Effector memory CD8-positive, alpha-beta T cell (primary cell): ENCODE measurements around the gene IGSF23.
"Not testable (repeated sequence)": the region's sequence is repeated elsewhere in the genome, so short reads cannot be mapped to it uniquely, and the experiment has no call there.

Experiments
- ATAC-seq: fragments of 150-1000 bp; cut with Tn5 transposase; replicated peaks from 2 replicates; pipeline ENCODE4 v1.10.0; 2021; ENCODE audit warnings: mild to moderate bottlenecking, moderate library complexity
- DNase-seq, 3 experiments: peaks; one replicate each; pipeline ENCODE4 v3.0.0; 2021
- H3K27ac Mint-ChIP-seq, 2 donors: one replicate each; pipeline ENCODE4 v1.8.0; 2022; ENCODE audit warnings: mild to moderate bottlenecking in 2 of 2, mixed read lengths in 2 of 2, moderate library complexity in 2 of 2
- H3K27me3 Mint-ChIP-seq, 2 donors: one replicate each; pipeline ENCODE4 v1.8.0; 2022; ENCODE audit warnings: mixed read lengths in 2 of 2
- H3K36me3 Mint-ChIP-seq: one replicate; pipeline ENCODE4 v1.8.0; 2022; ENCODE audit warnings: mild to moderate bottlenecking, moderate library complexity, mixed read lengths; ENCODE audit not compliant: insufficient read depth
- H3K4me1 Mint-ChIP-seq, 2 donors: one replicate each; pipeline ENCODE4 v1.8.0; 2022; ENCODE audit warnings: low read depth in 2 of 2, mixed read lengths in 2 of 2
- H3K4me3 Mint-ChIP-seq, 2 donors: one replicate each; pipeline ENCODE4 v1.8.0; 2022; ENCODE audit warnings: mild to moderate bottlenecking in 2 of 2, mixed read lengths in 2 of 2, moderate library complexity in 2 of 2
- H3K9me3 Mint-ChIP-seq, 2 donors: one replicate each; pipeline ENCODE4 v1.8.0; 2022; ENCODE audit warnings: mixed read lengths in 2 of 2

The IGSF23 gene

GRCh38 chr19:44593866-44594266 is 19.5 kb upstream of the IGSF23 start:
- not testable (repeated sequence) for DNase-seq, ATAC-seq, H3K4me1 Mint-ChIP-seq, H3K4me3 Mint-ChIP-seq, H3K27ac Mint-ChIP-seq, H3K36me3 Mint-ChIP-seq
- Mint-ChIP-seq H3K9me3 (peaks cover 0 to 13% of the 10 kb centered on the region in 2 donors), H3K27me3 (peaks cover 20 to 34% of the 10 kb centered on the region in 2 donors)

- Mint-ChIP-seq H3K27me3 (peaks cover 17 to 30% of the 10 kb centered on the region in 2 donors), H3K4me1 (no peaks in the 10 kb centered on the region), H3K9me3 (peaks cover 6 to 22% of the 10 kb centered on the region in 2 donors), H3K4me3 (no peak overlapping the region), H3K36me3 (no peaks in the 10 kb centered on the region), H3K27ac (no peak overlapping the region)
- no peak for DNase-seq
- ATAC-seq: no peak
Measured at GRCh38 chr19:44596428-44597130, 16.8 kb upstream of the IGSF23 start.

- Mint-ChIP-seq H3K27me3 (peaks cover 15 to 25% of the 10 kb centered on the region in 2 donors), H3K4me3 (no peak overlapping the region), H3K9me3 (peaks cover 6 to 19% of the 10 kb centered on the region in 2 donors), H3K36me3 (no peaks in the 10 kb centered on the region), H3K27ac (no peak overlapping the region), H3K4me1 (no peaks in the 10 kb centered on the region)
- ATAC-seq (no peak), DNase-seq (no peak)
Measured at GRCh38 chr19:44597131-44597491, 16.3 kb upstream of the IGSF23 start.

GRCh38 chr19:44598355-44598754 is 15.0 kb upstream of the IGSF23 start:
- Mint-ChIP-seq H3K4me3 (no peak overlapping the region), H3K27ac (no peak overlapping the region), H3K4me1 (no peaks in the 10 kb centered on the region), H3K36me3 (no peaks in the 10 kb centered on the region), H3K9me3 (peaks cover 6 to 16% of the 10 kb centered on the region in 2 donors), H3K27me3 (peaks cover 12 to 24% of the 10 kb centered on the region in 2 donors)
- ATAC-seq (no peak), DNase-seq (no peak)

GRCh38 chr19:44598880-44599279 is 14.5 kb upstream of the IGSF23 start:
- no peak overlapping the region for H3K27ac Mint-ChIP-seq
- peaks cover 6 to 16% of the 10 kb centered on the region in 2 donors for H3K9me3 Mint-ChIP-seq
- H3K4me3 Mint-ChIP-seq: no peak overlapping the region
- H3K36me3 Mint-ChIP-seq: no peaks in the 10 kb centered on the region
- DNase-seq (no peak), ATAC-seq (no peak)
- no peaks in the 10 kb centered on the region for H3K4me1 Mint-ChIP-seq
- peaks cover 12 to 29% of the 10 kb centered on the region in 2 donors for H3K27me3 Mint-ChIP-seq

GRCh38 chr19:44600466-44600865 is 12.9 kb upstream of the IGSF23 start:
- no peak overlapping the region for H3K27ac Mint-ChIP-seq
- DNase-seq: no peak
- peaks cover 16 to 29% of the 10 kb centered on the region in 2 donors for H3K27me3 Mint-ChIP-seq
- H3K4me1 Mint-ChIP-seq: no peaks in the 10 kb centered on the region
- no peak overlapping the region for H3K4me3 Mint-ChIP-seq
- H3K36me3 Mint-ChIP-seq: no peaks in the 10 kb centered on the region
- no peak for ATAC-seq
- H3K9me3 Mint-ChIP-seq: peaks cover 6 to 16% of the 10 kb centered on the region in 2 donors

- ATAC-seq (no peak), DNase-seq (no peak)
- peaks cover 12 to 19% of the 10 kb centered on the region in 2 donors for H3K27me3 Mint-ChIP-seq
- no peaks in the 10 kb centered on the region for H3K36me3 Mint-ChIP-seq
- no peak overlapping the region for H3K4me3 Mint-ChIP-seq
- H3K4me1 Mint-ChIP-seq: no peaks in the 10 kb centered on the region
- H3K9me3 Mint-ChIP-seq: peaks cover 6 to 10% of the 10 kb centered on the region in 2 donors
- no peak overlapping the region for H3K27ac Mint-ChIP-seq
Measured at GRCh38 chr19:44602081-44602480, 11.3 kb upstream of the IGSF23 start.

- no peak for DNase-seq
- Mint-ChIP-seq H3K4me3 (no peak overlapping the region), H3K9me3 (peaks cover 6 to 10% of the 10 kb centered on the region in 2 donors), H3K4me1 (no peaks in the 10 kb centered on the region), H3K36me3 (no peaks in the 10 kb centered on the region), H3K27me3 (peaks cover 20 to 26% of the 10 kb centered on the region in 2 donors), H3K27ac (no peak overlapping the region)
- ATAC-seq: no peak
Measured at GRCh38 chr19:44603201-44603945, 10.0 kb upstream of the IGSF23 start.

GRCh38 chr19:44604241-44604640 is 9.1 kb upstream of the IGSF23 start:
- Mint-ChIP-seq H3K4me1 (no peaks in the 10 kb centered on the region), H3K27ac (no peak overlapping the region), H3K9me3 (peaks cover 4 to 7% of the 10 kb centered on the region in 2 donors), H3K36me3 (peaks cover 1% of the 10 kb centered on the region), H3K4me3 (no peak overlapping the region), H3K27me3 (peaks cover 19 to 30% of the 10 kb centered on the region in 2 donors)
- DNase-seq (no peak), ATAC-seq (no peak)

- no peak for DNase-seq
- no peaks in the 10 kb centered on the region for H3K9me3 Mint-ChIP-seq
- H3K4me1 Mint-ChIP-seq: no peaks in the 10 kb centered on the region
- no peak overlapping the region for H3K4me3 Mint-ChIP-seq
- H3K36me3 Mint-ChIP-seq: peaks cover 3% of the 10 kb centered on the region
- H3K27me3 Mint-ChIP-seq: peaks cover 13 to 27% of the 10 kb centered on the region in 2 donors
- ATAC-seq: no peak
- H3K27ac Mint-ChIP-seq: no peak overlapping the region
Measured at GRCh38 chr19:44605547-44605946, 7.8 kb upstream of the IGSF23 start.

- ATAC-seq (no peak), DNase-seq (no peak)
- H3K4me3 Mint-ChIP-seq: no peak overlapping the region
- no peaks in the 10 kb centered on the region for H3K4me1 Mint-ChIP-seq
- peaks cover 13 to 37% of the 10 kb centered on the region in 2 donors for H3K27me3 Mint-ChIP-seq
- no peaks in the 10 kb centered on the region for H3K9me3 Mint-ChIP-seq
- H3K36me3 Mint-ChIP-seq: peaks cover 3% of the 10 kb centered on the region
- no peak overlapping the region for H3K27ac Mint-ChIP-seq
Measured at GRCh38 chr19:44607049-44607448, 6.3 kb upstream of the IGSF23 start.

GRCh38 chr19:44607917-44608316 is 5.4 kb upstream of the IGSF23 start:
- DNase-seq: no peak
- no peak overlapping the region for H3K4me3 Mint-ChIP-seq
- no peaks in the 10 kb centered on the region for H3K4me1 Mint-ChIP-seq
- peaks cover 3% of the 10 kb centered on the region for H3K36me3 Mint-ChIP-seq
- ATAC-seq: no peak
- peaks cover 19 to 45% of the 10 kb centered on the region in 2 donors for H3K27me3 Mint-ChIP-seq
- no peaks in the 10 kb centered on the region for H3K9me3 Mint-ChIP-seq
- no peak overlapping the region for H3K27ac Mint-ChIP-seq

- ATAC-seq: no peak
- Mint-ChIP-seq H3K27ac (no peak overlapping the region), H3K9me3 (no peaks in the 10 kb centered on the region), H3K36me3 (peaks cover 3% of the 10 kb centered on the region), H3K4me1 (no peaks in the 10 kb centered on the region), H3K4me3 (no peak overlapping the region), H3K27me3 (peaks cover 19 to 42% of the 10 kb centered on the region in 2 donors)
- no peak for DNase-seq
Measured at GRCh38 chr19:44608391-44608821, 5.0 kb upstream of the IGSF23 start.

GRCh38 chr19:44609219-44609618 is 4.1 kb upstream of the IGSF23 start:
- H3K9me3 Mint-ChIP-seq: no peaks in the 10 kb centered on the region
- ATAC-seq: no peak
- no peaks in the 10 kb centered on the region for H3K4me1 Mint-ChIP-seq
- DNase-seq: no peak
- no peak overlapping the region for H3K4me3 Mint-ChIP-seq
- no peak overlapping the region for H3K27ac Mint-ChIP-seq
- peaks cover 3% of the 10 kb centered on the region for H3K36me3 Mint-ChIP-seq
- peaks cover 19 to 38% of the 10 kb centered on the region in 2 donors for H3K27me3 Mint-ChIP-seq
